RWPE2 (cell line): ENCODE measurements around the gene ART5.
"Not testable (repeated sequence)": the region's sequence is repeated elsewhere in the genome, so short reads cannot be mapped to it uniquely, and the experiment has no call there.

Source experiments
- ATAC-seq: fragments of 200-7000 bp; cut with Tn5 transposase; 3 replicates; pipeline ENCODE4 v1.9.1; 2021; ENCODE audit warnings: low read depth
- DNase-seq: peaks from one replicate; pipeline ENCODE4 v3.0.0-alpha.2; 2020; ENCODE audit warnings: low spot score
- H3K27ac ChIP-seq: fragments of 450-650 bp; 2 replicates; pipeline ENCODE4 v1.5.1; 2017; ENCODE audit warnings: mild to moderate bottlenecking; ENCODE audit not compliant: poor library complexity, severe bottlenecking
- H3K27me3 ChIP-seq: fragments of 250-450 bp; sonication (Bioruptor Pico); 2 replicates; pipeline ENCODE4 v1.5.1; 2021; ENCODE audit warnings: mild to moderate bottlenecking, moderate library complexity; ENCODE audit not compliant: insufficient read depth, poor library complexity, severe bottlenecking
- H3K36me3 ChIP-seq: fragments of 250-450 bp; sonication (Bioruptor Pico); 2 replicates; pipeline ENCODE4 v1.5.1; 2020; ENCODE audit warnings: low read depth, mild to moderate bottlenecking, moderate library complexity
- H3K4me1 ChIP-seq: fragments of 250-450 bp; sonication (Bioruptor Pico); 2 replicates; pipeline ENCODE4 v1.5.1; 2021; ENCODE audit warnings: mild to moderate bottlenecking, moderate library complexity; ENCODE audit not compliant: insufficient read depth, poor library complexity, severe bottlenecking
- H3K4me3 ChIP-seq: fragments of 250-450 bp; sonication (Bioruptor Pico); 2 replicates; pipeline ENCODE4 v1.5.1; 2021; ENCODE audit warnings: mild to moderate bottlenecking, moderate library complexity; ENCODE audit not compliant: severe bottlenecking
- H3K9me3 ChIP-seq: fragments of 250-450 bp; sonication (Bioruptor Pico); 2 replicates; pipeline ENCODE4 v1.5.1; 2021; ENCODE audit warnings: mild to moderate bottlenecking, moderate library complexity; ENCODE audit not compliant: severe bottlenecking
- CTCF ChIP-seq: fragments of 450-650 bp; IDR thresholded peaks from one replicate; pipeline ENCODE4 v1.5.1; 2017; ENCODE audit warnings: mild to moderate bottlenecking, moderate library complexity; ENCODE audit not compliant: poor library complexity, severe bottlenecking

Gene ART5

GRCh38 chr11:3645552-3645951, 3.8 kb upstream of the ART5 start:
- Histone ChIP-seq H3K27me3 (peaks cover 10% of the 10 kb centered on the region), H3K9me3 (no peaks in the 10 kb centered on the region), H3K4me3 (no peak overlapping the region), H3K36me3 (no peaks in the 10 kb centered on the region), H3K27ac (no peak overlapping the region), H3K4me1 (no peaks in the 10 kb centered on the region)
- TF ChIP-seq CTCF: no peak
- DNase-seq (no peak), ATAC-seq (no peak)

GRCh38 chr11:3644817-3645235, 3.0 kb upstream of the ART5 start, which contains the start of gene ART1:
Gene ART1 (plus strand): TSS chr11:3645128. CDS start chr11:3659214, 14,086 bp downstream.
- TF ChIP-seq CTCF: no peak
- no peaks in the 10 kb centered on the region for H3K36me3 ChIP-seq
- peaks cover 10% of the 10 kb centered on the region for H3K27me3 ChIP-seq
- H3K9me3 ChIP-seq: no peaks in the 10 kb centered on the region
- H3K27ac ChIP-seq: no peak within 1 kb of the TSS
- DNase-seq (no peak), ATAC-seq (no peak)
- H3K4me1 ChIP-seq: no peaks in the 10 kb centered on the region
- H3K4me3 ChIP-seq: no peak within 1 kb of the TSS

GRCh38 chr11:3643102-3643546, 1.3 kb upstream of the ART5 start:
- not testable (repeated sequence) for ATAC-seq, DNase-seq, H3K9me3 ChIP-seq, H3K36me3 ChIP-seq, H3K4me3 ChIP-seq, H3K27ac ChIP-seq, H3K4me1 ChIP-seq, H3K27me3 ChIP-seq

- ATAC-seq (peak; percentile 89), DNase-seq (no peak)
- H3K36me3 ChIP-seq: no peaks in the 10 kb centered on the region
- H3K4me3 ChIP-seq: peak overlapping the region; percentile 32
- no peak overlapping the region for H3K27ac ChIP-seq
- no peaks in the 10 kb centered on the region for H3K9me3 ChIP-seq
- no peaks in the 10 kb centered on the region for H3K27me3 ChIP-seq
- no peak for TF ChIP-seq CTCF
- H3K4me1 ChIP-seq: no peaks in the 10 kb centered on the region
Observed at GRCh38 chr11:3642071-3642951, 519 bp upstream of the ART5 start.

- Histone ChIP-seq H3K4me3 (no peak overlapping the region), H3K36me3 (no peaks in the 10 kb centered on the region), H3K27me3 (no peaks in the 10 kb centered on the region), H3K9me3 (no peaks in the 10 kb centered on the region), H3K4me1 (no peaks in the 10 kb centered on the region), H3K27ac (no peak overlapping the region)
- DNase-seq (no peak), ATAC-seq (no peak)
- TF ChIP-seq CTCF: no peak
Observed at GRCh38 chr11:3641191-3641590, 601 bp downstream of the ART5 start.
